Activated naive CD4-positive, alpha-beta T cell (primary cell): ENCODE measurements around the gene PRKAA2.

Experiments used
- DNase-seq, 4 experiments: peaks; one replicate each; lab custom pipeline; 2025; lab: John Stamatoyannopoulos, UW

PRKAA2 gene

DNA sequence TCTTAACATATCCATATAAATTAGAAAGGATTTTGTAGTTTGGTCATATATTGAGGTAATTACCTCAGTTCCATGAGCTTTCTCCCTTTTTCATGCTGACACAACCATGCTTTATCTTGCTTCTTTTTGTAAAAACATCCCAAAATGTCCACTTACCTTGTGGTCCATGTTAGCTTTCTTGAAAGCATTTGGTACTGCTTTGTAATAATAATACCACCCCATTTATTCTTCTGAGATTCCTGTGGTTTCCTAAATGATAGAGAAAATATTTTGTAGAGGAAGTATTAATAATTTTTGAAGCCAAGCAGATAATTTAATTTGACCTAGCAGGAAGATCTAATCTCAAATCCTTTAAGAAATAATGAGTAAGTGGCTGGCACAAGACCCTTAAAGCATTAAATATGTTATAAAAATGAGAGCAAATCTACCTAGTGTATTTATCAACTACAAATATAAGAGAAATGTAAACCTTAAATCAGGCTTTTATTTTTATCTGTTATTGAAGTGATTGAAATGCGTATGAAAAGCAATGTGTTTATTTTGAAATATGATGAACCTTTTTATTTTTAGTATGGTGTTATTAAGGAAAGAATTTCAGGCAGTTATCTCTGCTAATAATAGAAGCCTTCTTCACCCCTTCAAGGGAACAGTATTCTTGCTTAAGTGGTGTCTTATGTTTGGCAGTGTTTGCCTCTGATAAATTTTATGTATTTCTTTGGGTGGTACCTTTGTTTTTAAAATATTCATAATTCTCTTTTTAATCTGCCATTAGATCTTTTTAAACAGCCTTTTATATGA is 9.2 kb downstream of the PRKAA2 start:
- DNase-seq, result no peak

DNA sequence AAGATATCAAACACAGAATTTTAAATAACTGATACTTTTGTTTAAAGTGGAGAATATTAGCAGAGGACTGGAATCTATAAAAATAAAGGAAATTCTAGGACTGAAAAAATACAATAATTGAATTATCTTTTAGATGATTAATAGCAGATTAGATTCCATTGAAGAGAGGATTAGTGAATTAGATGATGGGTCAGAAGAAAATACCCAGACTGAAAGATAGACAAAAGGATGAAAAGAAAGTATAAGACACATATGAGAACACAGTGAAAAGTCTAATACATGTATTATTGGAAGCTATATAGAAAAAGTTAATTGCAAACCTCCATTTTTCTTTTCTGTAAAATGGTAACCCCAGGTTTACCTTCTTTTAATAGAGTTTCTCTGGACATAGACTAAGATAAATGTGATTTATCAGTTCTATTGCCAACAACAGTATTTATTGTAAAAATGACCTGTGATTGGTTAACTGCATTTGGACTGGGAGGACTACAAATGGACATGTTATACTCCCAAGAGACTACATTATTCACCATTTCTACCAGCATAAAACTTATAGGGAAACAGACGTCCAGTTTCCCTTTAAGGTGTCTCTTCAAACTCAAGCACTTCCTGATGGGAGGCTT is 11.0 kb downstream of the PRKAA2 start:
- no peak for DNase-seq

- DNase-seq, result no peak
Measured at GRCh38 chr1:56658254-56658653, 13.1 kb downstream of the PRKAA2 start.

DNA sequence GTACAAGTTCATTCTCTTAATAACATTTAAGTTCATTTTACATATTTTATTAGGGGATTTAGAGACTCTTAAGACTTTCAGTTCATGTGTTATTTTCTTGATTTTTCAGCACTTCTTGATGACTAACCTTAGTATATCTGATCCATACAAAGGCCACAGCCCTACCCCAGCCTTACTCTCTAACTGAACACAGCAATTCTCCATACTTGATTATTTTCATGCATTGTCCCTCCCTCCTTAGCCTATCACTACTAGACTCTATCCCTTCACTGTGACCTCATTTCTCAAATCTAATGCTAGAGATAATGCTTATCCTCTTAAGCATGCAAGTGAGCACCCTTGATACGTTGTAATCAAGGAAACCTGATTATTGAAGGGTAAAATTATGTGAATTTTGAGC is 15.2 kb downstream of the PRKAA2 start:
- DNase-seq, result no peak

GRCh38 chr1:56663846-56664245 is 18.7 kb downstream of the PRKAA2 start:
- DNase-seq, result no peak

- no peak for DNase-seq
Measured at GRCh38 chr1:56665384-56665783, 20.3 kb downstream of the PRKAA2 start.

- DNase-seq, result no peak
Measured at GRCh38 chr1:56666112-56666608, 21.0 kb downstream of the PRKAA2 start.

- no peak for DNase-seq
Measured at GRCh38 chr1:56670350-56670749, 25.2 kb downstream of the PRKAA2 start.

GRCh38 chr1:56671085-56671484 is 26.0 kb downstream of the PRKAA2 start:
- DNase-seq, result no peak

DNA sequence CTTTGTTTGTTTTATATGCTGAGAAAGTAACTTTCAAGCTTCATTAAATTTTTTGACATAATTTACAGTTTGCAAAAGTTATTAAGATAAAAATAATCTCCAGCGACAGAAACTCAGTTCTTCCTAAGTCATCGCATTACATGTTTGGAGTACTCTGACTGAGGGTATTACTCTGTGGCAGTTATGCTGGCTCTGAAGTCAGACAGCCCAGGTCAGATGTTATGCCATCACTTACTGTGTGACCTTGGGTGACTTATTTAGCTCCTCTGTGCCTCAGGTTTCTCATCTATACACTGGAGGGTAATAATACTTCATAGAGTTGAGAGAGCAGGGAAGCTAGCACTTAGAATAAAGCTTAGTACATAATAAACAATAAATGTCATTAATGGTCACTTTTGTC is 26.4 kb downstream of the PRKAA2 start:
- DNase-seq, result no peak

DNA sequence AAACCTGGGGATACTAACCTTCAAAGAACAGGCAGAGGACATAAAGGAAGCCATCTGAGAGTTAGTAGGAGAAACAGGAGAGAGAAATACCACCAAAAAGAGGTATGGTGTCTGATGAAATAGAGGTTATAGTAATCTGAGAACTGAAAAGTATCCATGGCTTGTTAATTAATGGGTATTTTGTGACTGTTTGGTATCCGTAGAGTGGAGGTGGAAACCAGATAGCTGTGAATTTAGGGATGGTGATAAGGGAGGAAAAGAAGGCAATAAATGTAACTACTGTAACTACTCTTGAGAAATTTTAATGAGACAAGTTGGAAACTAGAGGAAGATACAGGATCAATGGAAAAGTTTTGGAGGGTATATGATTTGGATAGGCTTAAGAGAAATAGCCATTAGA is 27.5 kb downstream of the PRKAA2 start:
- DNase-seq, result no peak

- DNase-seq, result no peak
Measured at GRCh38 chr1:56675763-56676162, 30.6 kb downstream of the PRKAA2 start.

- no peak for DNase-seq
Measured at GRCh38 chr1:56676571-56677035, 31.5 kb downstream of the PRKAA2 start.

DNA sequence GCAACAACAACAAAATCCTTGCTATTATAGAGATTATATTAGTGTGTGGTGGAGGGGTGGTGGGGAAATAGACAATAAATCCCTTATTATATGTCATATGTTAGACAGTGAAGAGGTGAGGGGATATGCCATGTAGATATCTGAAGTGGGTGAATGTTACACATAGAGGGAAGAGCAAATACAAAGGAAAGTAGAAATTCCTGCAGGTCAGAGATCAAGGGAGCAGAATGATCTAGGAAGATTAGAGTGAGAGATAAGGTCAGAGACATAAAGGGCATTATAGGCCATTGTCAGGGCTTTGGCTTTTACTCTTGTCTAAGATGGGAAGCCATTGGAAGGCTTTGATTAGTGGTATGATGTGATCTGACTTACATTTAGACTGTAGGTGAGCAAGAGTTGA is 38.5 kb downstream of the PRKAA2 start:
- no peak for DNase-seq

DNA sequence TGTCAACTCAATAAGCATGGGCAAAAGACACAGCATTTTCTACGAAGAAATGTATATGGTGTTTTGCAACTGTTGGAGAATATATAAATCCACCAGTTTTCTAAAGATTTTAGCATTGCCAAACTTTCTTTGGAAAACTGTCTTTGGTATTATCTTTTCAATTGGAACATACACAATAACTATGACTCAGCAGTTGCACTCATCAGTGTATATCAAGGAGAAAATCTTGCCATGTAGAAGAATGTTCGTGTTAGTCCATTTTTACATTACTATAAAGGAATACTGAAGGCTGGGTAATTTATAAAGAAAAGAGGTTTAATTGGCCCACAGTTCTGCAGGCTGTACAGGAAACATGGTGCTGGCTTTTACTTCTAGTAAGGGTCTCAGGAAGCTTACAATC is 41.1 kb downstream of the PRKAA2 start:
- DNase-seq, result no peak

DNA sequence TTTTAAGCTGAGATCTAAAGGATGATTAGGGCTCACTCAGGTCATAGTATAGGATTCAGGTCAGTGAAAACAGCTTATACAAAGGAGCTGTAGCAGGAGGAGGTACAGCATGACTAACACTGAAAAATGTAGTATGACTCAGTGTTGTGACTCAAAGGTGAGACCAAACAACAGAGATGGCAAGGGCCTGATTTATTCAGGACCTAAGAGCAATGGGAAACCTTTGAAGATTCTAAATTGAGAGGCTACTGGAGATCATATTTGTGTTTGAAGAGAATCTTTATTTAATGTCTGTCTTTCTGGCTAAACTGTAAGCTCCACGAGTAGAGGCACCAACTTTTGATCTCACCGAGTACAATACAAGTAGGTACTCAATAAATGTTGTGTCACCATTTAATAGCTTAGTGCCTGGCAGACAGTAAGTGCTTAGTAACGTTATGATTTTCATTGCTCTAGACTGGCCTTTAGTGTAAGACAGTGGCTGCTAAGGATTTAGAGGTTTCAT is 43.5 kb downstream of the PRKAA2 start:
- no peak for DNase-seq

GRCh38 chr1:56696663-56697062 is 51.5 kb downstream of the PRKAA2 start:
- no peak for DNase-seq

DNA sequence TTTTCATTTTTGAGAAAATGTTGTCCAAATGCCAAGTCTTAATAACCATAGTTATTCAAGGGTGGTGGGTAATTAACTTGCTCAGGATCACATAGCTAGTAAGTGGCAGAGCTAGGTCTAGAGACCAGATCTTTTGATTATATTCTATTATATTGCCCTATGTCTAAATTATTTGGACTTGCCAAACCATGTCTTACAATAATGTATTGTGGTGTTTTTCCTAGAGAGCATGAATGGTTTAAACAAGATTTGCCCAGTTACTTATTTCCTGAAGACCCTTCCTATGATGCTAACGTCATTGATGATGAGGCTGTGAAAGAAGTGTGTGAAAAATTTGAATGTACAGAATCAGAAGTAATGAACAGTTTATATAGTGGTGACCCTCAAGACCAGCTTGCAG is 58.6 kb downstream of the PRKAA2 start:
- no peak for DNase-seq

- DNase-seq, result no peak
Measured at GRCh38 chr1:56707379-56707778, 62.3 kb downstream of the PRKAA2 start.

DNA sequence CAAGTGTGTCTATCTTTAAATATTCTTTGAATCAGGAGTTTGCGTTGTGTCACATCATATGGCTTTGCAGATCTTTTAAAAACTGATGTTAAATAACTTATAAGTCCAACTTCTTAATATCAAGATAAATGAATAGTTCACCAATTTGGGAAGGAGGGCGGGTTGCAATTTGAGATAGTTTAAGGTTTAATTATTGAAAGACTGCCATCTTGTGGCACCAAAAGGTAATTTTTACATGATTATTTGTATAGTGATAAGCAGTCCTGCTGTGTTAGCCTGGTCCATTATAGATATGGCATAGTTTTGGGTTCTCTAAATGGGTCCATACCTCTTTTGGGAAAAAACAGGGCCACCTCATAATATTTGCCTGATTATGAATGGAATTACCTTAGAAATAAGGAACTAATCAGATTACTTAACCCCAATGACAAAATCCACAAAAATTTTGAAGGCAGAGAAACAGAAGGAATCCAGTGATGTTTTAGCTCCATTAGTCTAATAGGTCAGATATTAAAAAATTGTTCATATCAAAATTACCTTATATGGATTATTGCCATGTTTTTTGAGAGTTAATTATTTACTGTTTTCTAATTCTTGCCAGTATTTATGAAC is 64.3 kb downstream of the PRKAA2 start:
- no peak for DNase-seq

- DNase-seq, result no peak
Measured at GRCh38 chr1:56709995-56710394, 64.9 kb downstream of the PRKAA2 start.

- no peak for DNase-seq
Measured at GRCh38 chr1:56710646-56711045, 65.5 kb downstream of the PRKAA2 start.

GRCh38 chr1:56712150-56712549 is 67.0 kb downstream of the PRKAA2 start:
- no peak for DNase-seq
